22Rv1 (cell line): ENCODE measurements around the gene PFKL.

Experiments
- ZFX ChIP-seq: fragments of 450-650 bp; IDR thresholded peaks from 2 replicates; pipeline ENCODE4 v1.6.1; 2017; ENCODE audit warnings: antibody characterized with exemption, borderline replicate concordance
- TF ChIP-seq, protein P1 (sequence below): fragments of 450-650 bp; IDR thresholded peaks from 2 replicates; pipeline ENCODE4 v1.5.1; 2017; ENCODE audit warnings: mild to moderate bottlenecking

- TF ChIP-seq, protein P1, sequence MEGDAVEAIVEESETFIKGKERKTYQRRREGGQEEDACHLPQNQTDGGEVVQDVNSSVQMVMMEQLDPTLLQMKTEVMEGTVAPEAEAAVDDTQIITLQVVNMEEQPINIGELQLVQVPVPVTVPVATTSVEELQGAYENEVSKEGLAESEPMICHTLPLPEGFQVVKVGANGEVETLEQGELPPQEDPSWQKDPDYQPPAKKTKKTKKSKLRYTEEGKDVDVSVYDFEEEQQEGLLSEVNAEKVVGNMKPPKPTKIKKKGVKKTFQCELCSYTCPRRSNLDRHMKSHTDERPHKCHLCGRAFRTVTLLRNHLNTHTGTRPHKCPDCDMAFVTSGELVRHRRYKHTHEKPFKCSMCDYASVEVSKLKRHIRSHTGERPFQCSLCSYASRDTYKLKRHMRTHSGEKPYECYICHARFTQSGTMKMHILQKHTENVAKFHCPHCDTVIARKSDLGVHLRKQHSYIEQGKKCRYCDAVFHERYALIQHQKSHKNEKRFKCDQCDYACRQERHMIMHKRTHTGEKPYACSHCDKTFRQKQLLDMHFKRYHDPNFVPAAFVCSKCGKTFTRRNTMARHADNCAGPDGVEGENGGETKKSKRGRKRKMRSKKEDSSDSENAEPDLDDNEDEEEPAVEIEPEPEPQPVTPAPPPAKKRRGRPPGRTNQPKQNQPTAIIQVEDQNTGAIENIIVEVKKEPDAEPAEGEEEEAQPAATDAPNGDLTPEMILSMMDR = no peak
- TF ChIP-seq ZFX = no peak
Observed at GRCh38 chr21:44348861-44349260, 49.0 kb downstream of the PFKL start.
